HG02943 (cell line): ENCODE measurements around the gene PLCB1.

Experiments used
- ATAC-seq: cut with Tn5 transposase; IDR thresholded peaks from one replicate; pipeline ENCODE4 v1.9.1; 2021; ENCODE audit warnings: mild to moderate bottlenecking, low read depth, moderate library complexity; ENCODE audit not compliant: unreplicated experiment

The PLCB1 gene

GRCh38 chr20:8205996-8206395, 73.9 kb downstream of the PLCB1 start:
- no peak for ATAC-seq

GRCh38 chr20:8208226-8208625, 76.2 kb downstream of the PLCB1 start:
- ATAC-seq = no peak

GRCh38 chr20:8209061-8209460, 77.0 kb downstream of the PLCB1 start:
- no peak for ATAC-seq

- ATAC-seq = no peak
These were observed 78.7 kb downstream of the PLCB1 start for GRCh38 chr20:8210749-8211148.

GRCh38 chr20:8212286-8212685, 80.2 kb downstream of the PLCB1 start:
- no peak for ATAC-seq

GRCh38 chr20:8213270-8213669, 81.2 kb downstream of the PLCB1 start:
- peak; percentile 3 for ATAC-seq

- ATAC-seq = peak; percentile 81
These were observed 81.9 kb downstream of the PLCB1 start for GRCh38 chr20:8213831-8214587.

GRCh38 chr20:8215361-8215781, 83.3 kb downstream of the PLCB1 start:
- ATAC-seq = no peak

GRCh38 chr20:8216375-8217200, 84.5 kb downstream of the PLCB1 start:
- ATAC-seq = no peak

GRCh38 chr20:8218861-8219260, 86.8 kb downstream of the PLCB1 start:
- ATAC-seq = no peak

GRCh38 chr20:8219403-8219802, 87.3 kb downstream of the PLCB1 start:
- no peak for ATAC-seq

GRCh38 chr20:8220716-8221115, 88.7 kb downstream of the PLCB1 start:
- no peak for ATAC-seq

- ATAC-seq = no peak
These were observed 89.9 kb downstream of the PLCB1 start for GRCh38 chr20:8221887-8222419.

GRCh38 chr20:8223091-8223870, 91.2 kb downstream of the PLCB1 start:
- no peak for ATAC-seq

- no peak for ATAC-seq
These were observed 93.6 kb downstream of the PLCB1 start for GRCh38 chr20:8225658-8226057.

- no peak for ATAC-seq
These were observed 94.0 kb downstream of the PLCB1 start for GRCh38 chr20:8226106-8226505.

- no peak for ATAC-seq
These were observed 95.2 kb downstream of the PLCB1 start for GRCh38 chr20:8227293-8227692.

GRCh38 chr20:8228315-8228714, 96.2 kb downstream of the PLCB1 start:
- ATAC-seq = no peak

- ATAC-seq = no peak
These were observed 97.0 kb downstream of the PLCB1 start for GRCh38 chr20:8229090-8229489.

GRCh38 chr20:8231038-8231437, 99.0 kb downstream of the PLCB1 start:
- ATAC-seq = no peak

- ATAC-seq = no peak
These were observed 100.3 kb downstream of the PLCB1 start for GRCh38 chr20:8232332-8232731.
